ENCODE data around the gene MTHFSD.

The MTHFSD gene

DNA sequence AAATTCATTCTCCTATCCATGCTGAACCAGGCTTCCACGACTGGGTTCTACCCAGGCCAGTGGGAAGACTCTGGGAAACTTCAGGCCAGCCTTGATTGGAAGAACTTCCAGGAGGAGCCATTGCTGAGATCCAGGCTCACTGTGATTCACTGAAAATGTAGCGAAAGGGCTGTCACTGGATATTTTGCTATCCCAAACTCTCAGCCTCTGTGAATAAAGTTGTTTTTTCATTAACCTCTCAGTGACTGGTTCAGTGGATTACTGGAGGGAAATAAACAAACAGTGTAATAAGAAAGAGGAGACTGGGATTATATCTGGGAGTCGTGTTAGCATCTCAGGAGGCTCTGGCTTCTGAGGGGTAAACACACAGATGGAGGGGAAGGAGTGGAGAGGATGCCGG lies 26.4 kb upstream of the MTHFSD start:
- DNase-seq (ENCODE audit: low read depth), result no peak
- H3K4me3 ChIP-seq (ENCODE audit: control insufficient read depth, low read depth, low read length), result no peak overlapping the region
- TF ChIP-seq, protein P1, sequence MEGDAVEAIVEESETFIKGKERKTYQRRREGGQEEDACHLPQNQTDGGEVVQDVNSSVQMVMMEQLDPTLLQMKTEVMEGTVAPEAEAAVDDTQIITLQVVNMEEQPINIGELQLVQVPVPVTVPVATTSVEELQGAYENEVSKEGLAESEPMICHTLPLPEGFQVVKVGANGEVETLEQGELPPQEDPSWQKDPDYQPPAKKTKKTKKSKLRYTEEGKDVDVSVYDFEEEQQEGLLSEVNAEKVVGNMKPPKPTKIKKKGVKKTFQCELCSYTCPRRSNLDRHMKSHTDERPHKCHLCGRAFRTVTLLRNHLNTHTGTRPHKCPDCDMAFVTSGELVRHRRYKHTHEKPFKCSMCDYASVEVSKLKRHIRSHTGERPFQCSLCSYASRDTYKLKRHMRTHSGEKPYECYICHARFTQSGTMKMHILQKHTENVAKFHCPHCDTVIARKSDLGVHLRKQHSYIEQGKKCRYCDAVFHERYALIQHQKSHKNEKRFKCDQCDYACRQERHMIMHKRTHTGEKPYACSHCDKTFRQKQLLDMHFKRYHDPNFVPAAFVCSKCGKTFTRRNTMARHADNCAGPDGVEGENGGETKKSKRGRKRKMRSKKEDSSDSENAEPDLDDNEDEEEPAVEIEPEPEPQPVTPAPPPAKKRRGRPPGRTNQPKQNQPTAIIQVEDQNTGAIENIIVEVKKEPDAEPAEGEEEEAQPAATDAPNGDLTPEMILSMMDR (conservative IDR thresholded peaks at IDR 0.05; ENCODE audit: control insufficient read depth, insufficient read depth, low read depth, low read length), result no peak

DNA sequence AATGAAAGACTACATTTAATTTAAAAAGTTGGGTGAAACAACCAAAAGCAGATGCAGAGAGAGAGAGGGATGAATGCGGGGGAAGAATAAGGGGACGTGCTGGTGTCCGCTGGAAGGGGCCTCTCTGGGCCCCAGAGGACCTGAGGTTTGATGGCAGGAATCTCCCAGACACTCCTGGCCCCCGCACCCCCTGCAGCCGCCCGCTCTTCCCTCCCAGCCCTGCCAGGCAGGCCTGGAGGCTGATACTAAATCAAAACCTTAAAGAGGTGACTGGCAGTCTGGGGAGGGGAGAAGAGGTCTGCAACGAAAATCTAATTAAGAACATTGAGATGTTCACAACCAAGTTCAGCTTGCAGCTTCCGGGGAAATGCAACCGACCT lies 25.7 kb upstream of the MTHFSD start:
- no peak for DNase-seq (ENCODE audit: low read depth)
- TF ChIP-seq, protein P1 (conservative IDR thresholded peaks at IDR 0.05; ENCODE audit: control insufficient read depth, insufficient read depth, low read depth, low read length), result no peak
- peak overlapping the region; percentile 54 for H3K4me3 ChIP-seq (ENCODE audit: control insufficient read depth, low read depth, low read length)

DNA sequence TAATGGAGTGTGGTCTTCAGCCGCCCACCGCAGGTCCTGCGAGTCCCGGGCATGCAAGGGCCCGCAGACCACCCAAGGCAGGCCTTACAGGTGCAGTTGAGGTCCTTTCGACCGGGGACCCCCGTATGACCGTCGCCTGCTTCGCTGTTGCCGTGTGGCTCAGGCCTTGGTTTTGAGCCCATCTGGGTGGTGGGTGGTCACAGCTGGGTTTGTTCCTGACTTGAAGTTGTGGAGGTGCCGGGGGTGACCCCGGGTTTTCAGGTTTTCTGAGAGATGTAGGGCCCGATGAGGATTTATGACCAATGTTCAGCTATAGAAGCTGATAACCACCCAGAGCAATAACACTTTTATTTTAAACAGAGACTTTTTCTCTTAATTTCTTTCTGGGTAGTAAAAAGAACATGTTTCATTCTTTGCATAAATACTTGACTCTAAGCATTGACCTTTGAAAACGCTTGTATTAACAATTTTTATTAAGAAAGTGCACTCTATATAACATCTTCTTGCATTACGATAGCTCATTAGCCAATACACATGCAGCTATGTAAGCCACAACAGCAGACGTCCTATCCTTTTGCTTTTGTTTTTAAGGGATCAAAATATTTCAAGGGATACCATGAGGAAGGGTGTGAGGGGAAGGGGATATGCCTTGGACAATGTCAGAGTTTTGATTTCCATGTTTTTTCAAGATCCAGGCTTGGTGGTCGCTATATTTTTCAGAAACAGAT lies 25.2 kb upstream of the MTHFSD start:
- TF ChIP-seq, protein P1 (conservative IDR thresholded peaks at IDR 0.05; ENCODE audit: control insufficient read depth, insufficient read depth, low read depth, low read length), result no peak
- peak overlapping the region; percentile 54 for H3K4me3 ChIP-seq (ENCODE audit: control insufficient read depth, low read depth, low read length)
- DNase-seq (ENCODE audit: low read depth), result no peak

DNA sequence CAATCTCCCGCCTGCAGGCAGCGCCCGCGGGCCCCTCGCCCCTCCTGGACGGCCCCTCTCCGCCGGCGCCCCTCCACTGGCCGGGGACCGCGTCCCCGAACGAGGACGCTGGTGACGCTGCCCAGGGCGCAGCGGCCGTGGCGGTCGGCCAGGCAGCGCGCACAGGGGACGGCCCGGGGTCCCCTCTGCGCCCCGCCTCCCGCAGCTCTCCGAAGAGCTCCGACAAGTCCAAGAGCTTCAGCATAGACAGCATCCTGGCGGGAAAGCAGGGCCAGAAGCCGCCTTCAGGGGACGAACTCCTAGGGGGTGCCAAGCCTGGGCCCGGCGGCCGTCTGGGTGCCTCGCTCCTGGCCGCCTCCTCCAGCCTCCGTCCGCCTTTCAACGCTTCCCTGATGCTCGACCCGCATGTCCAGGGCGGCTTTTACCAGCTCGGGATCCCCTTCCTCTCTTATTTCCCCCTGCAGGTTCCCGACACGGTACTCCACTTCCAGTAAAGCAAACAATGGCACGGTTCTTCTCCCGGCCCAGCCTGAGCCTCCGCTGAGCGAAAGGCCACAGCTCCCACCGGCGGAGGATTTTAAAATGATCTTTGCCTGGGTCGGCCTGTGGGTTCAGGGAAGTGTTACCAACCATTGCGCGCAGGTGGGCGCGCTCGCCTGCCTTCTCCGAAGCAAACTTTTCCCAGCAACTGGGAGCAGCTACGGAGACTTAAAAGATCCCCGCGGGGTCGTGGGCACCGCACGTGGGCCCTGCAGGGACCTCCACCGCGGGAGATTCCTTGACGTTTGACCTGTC lies 24.4 kb upstream of the MTHFSD start:
- H3K4me3 ChIP-seq (ENCODE audit: control insufficient read depth, low read depth, low read length), result peak overlapping the region; percentile 54
- no peak for DNase-seq (ENCODE audit: low read depth)
- TF ChIP-seq, protein P1 (conservative IDR thresholded peaks at IDR 0.05; ENCODE audit: control insufficient read depth, insufficient read depth, low read depth, low read length), result no peak

DNA sequence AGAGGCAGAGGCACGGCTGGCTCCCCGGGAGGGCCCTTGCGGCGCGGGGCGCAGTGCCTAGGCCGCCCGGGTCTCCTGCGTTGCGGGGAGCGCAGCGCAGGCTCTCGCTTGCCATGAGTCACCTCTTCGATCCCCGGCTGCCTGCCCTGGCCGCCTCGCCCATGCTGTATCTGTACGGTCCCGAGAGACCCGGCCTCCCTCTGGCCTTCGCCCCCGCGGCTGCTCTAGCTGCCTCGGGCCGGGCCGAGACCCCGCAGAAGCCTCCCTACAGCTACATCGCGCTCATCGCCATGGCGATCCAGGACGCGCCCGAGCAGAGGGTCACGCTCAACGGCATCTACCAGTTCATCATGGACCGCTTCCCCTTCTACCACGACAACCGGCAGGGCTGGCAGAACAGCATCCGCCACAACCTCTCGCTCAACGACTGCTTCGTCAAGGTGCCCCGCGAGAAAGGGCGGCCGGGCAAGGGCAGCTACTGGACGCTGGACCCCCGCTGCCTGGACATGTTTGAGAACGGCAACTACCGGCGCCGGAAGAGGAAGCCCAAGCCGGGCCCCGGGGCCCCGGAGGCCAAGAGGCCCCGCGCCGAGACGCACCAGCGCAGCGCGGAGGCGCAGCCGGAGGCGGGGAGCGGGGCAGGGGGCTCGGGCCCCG lies 23.7 kb upstream of the MTHFSD start:
- DNase-seq (ENCODE audit: low read depth), result peak; percentile 83

DNA sequence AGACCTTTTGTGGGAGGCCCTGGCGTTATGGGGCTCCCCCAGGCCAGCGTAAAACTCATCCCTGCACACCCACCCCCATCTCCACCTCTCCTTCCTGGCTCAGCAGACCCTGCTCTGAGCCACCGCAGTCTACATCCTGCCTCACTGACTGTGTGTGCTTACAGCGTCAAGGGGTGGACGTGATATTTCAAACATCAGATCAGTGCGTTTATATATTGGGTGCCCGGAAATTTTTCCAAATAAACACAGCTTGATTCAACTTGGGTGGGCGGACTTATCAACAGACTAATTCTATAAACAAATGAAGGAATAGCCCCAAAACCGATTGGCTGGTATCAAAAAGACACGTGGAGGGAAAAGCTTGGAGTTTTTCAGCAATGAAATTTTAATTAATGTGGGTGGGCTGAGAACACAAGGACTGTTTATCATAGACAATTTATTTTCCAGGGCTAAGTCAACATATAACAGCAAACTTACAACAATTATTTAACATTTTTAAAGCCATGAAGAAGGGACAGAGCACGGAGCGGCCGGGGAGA lies 23.1 kb upstream of the MTHFSD start, which contains the start of gene FOXL1:
Gene FOXL1, plus strand, starts transcription at position 489 of the 539 bp plus-strand sequence. CDS start 175 bp downstream, outside the sequence.
- H3K4me3 ChIP-seq (ENCODE audit: control insufficient read depth, low read depth, low read length), result peak within 1 kb of the TSS; percentile 72
- TF ChIP-seq, protein P1 (conservative IDR thresholded peaks at IDR 0.05; ENCODE audit: control insufficient read depth, insufficient read depth, low read depth, low read length), result no peak
- peak; percentile 91 for DNase-seq (ENCODE audit: low read depth)

More for the DNA sequence above, 23.7 kb upstream of the MTHFSD start:
- TF ChIP-seq, protein P1 (conservative IDR thresholded peaks at IDR 0.05; ENCODE audit: control insufficient read depth, insufficient read depth, low read depth, low read length), result no peak
- peak overlapping the region; percentile 47 for H3K4me3 ChIP-seq (ENCODE audit: control insufficient read depth, low read depth, low read length)

Measured in fibroblast of mammary gland (primary cell).